Activated naive CD4-positive, alpha-beta T cell (primary cell): ENCODE measurements around the gene CPNE7.

Experiments used
- DNase-seq, 4 experiments: peaks; one replicate each; lab custom pipeline; 2025; lab: John Stamatoyannopoulos, UW

The CPNE7 gene

DNA sequence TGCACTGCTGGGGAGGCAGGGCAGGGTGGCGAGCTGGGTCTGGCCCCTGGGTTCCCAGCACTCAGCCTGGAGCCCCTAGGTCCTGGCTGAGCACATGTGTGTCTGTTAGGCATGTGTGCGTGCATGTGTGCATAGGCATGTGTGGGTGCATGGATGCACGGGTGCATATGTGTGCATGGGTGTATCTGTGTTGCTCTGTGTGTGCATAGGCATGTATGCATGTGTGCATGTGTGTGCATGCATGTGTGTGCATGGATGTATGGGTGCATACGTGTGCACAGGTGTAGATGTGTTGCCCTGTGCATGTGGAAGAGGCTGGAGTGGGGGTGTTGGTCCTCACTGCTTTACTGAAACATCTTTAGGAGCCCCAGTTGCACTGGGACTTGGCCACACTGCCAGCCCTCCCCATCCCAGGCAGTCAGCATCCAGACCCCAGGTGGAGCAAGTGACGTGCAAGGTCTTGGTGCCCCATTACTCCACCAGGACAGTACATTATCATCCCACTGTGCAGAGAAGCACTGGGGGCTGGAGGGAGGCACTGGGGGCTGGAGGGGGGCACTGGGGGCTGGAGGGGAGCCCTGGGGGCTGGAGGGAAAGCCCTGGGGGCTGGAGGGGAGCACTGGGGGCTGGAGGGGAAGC is 27.5 kb downstream of the CPNE7 start:
- DNase-seq, result no peak

DNA sequence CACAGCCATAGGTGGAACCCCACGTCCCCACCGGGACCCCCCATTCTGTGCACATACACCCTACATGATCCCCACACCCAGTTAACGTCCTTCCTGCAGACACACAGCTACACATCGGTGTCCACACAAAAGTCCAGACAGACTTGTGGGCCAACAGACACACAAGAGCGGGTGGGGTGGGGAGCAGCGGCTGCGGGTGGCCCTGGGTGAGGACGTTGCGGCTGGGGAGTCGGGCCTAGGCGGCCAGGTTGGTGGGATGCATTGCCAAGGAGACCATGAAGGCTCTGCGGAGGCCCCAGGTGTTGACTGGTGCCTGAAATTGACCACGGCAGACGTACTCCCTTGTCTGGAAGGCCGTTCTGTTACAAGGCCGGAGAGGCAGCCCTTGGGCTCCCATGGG is 29.2 kb downstream of the CPNE7 start:
- DNase-seq, result no peak

DNA sequence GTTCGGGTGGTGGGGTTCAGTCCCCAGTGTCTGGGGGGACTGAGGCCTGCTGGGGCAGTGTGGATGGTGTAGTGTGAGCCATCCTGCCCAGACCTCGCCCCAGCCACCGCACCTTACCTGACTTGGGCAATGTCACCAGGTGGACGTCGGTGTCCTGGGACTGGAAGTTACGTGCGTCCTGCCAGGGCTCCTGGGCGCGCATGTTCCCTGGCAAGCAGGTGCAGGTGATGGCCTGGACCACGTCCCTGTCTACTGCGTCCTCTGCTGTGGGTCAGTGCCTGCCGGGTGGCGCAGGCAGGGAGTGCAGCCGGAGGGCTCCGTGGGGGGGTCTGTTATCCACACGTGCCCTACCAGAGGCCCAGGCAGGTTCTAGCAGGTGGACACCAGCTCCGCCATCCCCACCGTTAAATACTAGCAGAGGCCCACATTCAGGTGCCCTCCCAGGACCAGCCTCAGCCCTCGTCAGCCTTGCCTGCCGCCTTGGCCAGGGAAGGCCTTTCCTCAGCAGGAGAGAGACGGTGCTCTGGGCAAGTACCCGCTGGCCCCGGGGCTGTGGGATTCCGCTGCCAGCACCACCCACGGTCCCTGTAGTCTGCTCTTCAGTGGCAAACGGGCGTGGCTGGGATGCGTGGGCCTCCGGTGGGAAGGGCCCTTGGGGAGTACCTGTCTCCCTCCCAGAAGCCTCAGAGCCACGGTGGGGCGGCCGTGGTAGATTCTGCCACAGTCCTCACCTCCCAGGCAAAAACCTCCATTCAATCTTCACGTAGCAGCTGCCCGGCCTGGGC is 29.8 kb downstream of the CPNE7 start:
- DNase-seq, result no peak

DNA sequence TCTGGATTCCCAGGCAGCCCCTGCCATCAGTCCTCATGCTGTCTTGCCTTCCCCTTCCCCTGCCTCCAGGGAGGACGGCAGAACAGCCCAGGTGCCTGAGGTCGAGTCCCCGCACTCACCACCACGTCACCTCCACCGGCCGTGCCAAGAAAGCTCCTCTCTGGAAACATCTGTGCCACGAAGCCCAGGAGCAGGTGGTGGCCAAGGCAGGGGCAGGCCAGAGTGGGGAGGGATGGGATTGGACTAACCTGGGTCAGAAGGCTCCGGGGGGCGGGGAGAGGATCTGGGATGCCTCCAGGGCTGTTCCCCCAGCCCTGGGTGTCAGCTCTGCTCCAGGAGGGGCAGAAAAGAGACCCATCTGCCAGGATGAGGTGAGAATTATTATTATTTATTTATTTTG is 30.4 kb downstream of the CPNE7 start:
- DNase-seq, result no peak

DNA sequence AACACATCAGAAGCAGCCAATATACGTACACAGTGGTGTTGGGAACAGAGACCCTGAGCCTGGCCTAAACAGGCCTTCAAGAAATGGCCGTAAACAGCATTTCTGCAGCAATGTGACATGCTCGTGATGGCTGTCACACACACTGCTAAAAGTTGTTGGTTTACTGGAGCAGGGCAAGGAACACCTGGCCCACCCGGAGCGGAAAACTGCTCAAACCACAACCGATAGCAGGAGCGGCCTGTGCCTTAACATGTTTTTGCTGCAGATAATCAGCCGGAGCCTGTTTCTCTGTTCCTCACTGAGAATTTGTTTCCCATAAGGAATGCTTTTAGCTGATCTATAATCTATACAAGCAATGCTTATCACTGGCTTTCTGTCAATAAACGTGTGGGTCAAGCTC is 31.9 kb downstream of the CPNE7 start:
- no peak for DNase-seq

DNA sequence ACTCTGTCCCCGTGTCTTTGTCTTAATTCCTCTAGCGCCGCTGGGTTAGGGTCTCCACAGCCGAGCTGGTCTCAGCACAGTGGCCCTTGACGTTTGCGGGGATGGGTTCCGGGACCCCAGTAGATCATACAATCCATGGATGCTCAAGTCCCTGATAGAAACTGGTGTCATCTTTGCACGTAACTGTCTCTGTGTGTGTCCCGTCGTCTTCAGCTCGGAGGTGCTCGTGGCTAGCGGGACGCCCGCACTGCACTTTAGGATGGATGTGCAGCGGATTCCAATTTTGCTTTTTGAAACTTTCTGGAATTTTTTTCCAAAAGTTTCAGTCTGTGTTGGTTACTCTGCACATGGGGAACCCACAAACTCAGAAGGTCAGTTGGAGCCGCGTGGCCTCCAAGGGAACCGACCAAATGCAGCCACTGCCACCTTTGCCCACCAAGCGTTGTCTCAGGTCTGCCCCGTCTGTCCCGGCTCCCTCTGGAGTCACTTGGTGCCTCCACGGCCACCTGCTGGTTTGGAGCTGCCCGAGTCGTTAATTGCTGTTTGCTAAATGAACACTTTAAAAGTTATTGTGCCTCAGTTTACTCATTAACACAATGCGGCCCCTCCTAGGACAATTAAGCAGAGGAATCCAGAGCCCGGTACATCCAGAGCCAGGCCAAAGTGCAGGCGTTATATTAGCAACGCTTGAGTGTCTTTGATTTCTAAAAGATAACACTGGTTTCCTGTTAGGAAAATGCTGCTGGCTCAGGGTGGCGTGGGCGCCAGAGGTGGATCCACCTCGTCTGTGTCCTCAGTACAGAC is 32.6 kb downstream of the CPNE7 start:
- DNase-seq, result no peak

DNA sequence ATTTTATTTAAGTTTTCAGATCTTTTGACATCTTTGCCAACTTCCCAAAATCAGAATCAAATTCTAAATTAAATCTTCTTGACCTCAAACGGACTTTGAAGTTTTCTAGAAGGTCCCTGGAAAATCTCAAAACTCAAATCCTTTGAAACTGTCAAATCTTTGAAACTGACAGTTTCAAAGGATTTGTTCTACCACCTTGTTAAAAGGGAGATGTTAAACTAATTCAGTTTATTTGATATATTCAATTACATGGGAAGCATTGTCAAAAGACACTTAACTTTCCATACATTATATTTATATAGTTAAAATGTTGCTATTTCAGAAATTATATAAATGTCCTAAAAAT is 34.5 kb downstream of the CPNE7 start:
- no peak for DNase-seq

DNA sequence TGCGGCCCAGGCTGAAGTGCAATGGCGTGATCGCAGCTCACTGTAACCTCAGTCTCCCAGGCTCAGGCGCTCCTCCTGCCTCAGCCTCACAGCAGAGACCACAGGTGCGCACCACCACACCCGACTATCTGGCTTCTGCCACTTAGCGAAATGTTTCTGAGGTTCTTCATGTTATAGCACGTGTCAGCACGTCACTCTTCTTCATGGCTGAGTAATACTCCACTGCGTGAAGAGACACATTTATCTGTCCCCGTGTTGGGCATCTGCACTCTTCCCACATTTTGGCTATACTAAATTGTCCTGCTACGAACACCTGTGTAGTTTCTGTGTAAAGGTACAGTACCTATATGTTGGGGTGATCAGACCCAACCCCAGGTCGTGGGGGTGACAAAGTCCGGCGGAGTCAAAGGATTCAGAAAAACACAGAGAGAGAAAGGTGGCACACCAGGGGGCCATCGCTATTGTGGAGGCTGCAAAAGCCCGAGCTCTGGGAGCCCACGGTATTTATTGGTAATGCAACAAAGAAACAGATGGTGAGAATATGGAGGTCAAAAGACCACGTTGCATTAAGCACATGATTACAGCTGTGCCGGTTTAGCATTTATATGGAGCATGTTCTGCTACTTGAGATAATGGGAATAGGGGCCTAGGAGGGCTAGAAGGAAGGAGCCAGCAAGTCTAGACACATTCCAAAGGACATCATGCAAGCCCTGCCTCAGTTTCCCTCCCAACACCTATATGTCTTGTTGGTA is 37.0 kb downstream of the CPNE7 start:
- DNase-seq, result no peak

DNA sequence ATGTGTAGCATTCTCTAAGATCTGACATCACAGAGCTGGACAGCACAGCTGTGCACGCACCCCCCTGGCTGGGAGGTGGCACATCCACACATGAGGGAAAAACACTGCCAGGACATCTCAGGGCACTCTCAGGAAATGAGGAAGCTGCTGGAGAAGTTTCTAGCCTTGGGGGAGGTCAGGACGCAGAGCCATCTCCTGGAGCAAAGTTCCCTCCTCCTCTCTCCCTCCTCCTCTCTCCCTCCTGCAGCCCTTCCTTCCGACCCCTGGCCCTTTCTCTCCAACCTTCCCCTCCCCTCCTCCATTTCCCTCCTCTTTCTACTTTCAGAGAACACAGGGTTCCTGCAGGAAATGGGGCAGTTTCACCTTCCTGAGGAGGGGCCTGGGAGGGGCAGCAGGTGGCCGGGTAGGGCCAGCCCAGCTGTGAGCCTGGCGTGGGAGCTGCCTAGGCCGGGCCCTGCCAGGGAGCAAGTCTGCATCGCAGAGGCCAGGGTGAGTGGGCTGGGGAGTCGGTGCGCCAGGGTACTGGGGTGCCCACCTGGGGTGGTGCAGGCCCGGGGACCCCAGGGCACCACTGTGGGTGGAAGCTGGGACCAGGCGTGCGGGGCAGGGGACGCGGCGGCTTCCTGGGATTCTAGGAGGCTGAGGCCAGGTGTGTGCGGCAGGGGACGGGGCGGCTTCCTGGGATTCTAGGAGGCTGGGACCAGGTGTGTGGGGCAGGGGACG is 37.8 kb downstream of the CPNE7 start, which contains the start of gene DPEP1:
Gene DPEP1 (plus strand): TSS at position 412 of the 723 bp plus-strand sequence. CDS start 16,769 bp downstream, outside the sequence.
- DNase-seq, result no peak

DNA sequence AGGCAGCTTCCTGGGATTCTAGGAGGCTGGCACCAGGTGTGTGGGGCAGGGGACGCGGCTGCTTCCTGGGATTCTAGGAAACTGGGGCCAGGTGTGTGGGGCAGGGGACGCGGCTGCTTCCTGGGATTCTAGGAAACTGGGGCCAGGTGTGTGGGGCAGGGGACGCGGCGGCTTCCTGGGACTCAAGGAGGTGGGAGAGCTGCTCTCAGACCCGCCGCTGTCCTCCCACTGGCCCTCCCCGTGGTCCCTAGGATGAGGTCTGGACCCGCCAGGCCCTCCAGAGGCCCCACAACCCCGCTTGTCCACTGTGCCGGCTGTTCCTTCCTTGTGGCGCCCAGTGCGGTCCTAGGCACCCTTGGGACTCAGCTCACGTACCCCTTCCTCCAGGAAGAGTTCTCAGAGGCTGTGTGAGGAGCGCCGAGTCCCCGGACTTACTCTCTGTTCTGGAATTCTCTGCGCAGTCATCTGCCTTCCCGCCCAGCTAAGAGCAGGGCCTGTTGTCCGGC is 38.4 kb downstream of the CPNE7 start:
- DNase-seq, result no peak

DNA sequence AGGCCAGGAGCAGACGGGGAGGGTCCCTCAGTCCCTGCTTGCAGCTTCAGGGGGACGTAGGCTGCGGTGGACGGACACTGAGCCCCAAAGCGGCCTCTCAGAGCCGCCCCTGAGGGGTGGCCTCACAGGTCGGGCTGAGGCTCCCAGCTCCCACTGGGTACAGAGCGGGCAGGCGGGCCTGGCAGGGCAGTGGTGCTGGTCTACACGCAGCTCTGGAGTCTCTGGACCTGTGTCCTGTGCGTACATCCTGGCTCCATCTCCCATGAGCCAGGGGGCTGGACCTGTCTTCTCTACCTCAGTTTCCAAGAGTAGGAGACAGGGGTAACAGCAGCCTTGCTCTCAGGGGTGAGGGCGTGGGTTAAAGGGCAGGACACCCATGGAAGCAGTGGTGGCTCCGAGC is 39.6 kb downstream of the CPNE7 start:
- no peak for DNase-seq

DNA sequence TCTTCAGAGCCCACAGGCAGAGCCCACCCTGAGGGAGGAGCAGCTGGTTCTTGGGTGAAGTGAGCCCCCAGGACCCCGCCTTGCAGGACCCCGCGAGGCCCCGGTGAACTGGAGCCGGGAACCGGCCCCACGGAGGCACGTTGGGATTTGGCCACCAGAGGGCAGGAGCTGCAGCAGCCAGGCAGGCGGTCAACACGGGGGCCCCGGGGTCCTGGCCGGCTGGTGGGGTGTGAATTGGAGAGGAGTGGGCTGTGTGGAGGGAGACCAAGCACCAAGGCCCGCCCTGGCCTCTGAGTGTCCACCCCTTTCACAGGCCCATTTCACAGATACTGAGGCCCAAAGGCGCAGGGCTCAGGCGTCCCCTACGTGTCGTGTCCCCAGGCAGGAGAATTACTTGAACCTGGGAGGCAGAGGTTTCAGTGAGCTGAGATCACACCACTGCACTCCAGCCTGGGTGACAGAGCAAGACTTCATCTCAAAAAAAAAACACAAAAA is 40.1 kb downstream of the CPNE7 start:
- peak in 2 of 4 experiments; percentile 18 to 35 for DNase-seq

DNA sequence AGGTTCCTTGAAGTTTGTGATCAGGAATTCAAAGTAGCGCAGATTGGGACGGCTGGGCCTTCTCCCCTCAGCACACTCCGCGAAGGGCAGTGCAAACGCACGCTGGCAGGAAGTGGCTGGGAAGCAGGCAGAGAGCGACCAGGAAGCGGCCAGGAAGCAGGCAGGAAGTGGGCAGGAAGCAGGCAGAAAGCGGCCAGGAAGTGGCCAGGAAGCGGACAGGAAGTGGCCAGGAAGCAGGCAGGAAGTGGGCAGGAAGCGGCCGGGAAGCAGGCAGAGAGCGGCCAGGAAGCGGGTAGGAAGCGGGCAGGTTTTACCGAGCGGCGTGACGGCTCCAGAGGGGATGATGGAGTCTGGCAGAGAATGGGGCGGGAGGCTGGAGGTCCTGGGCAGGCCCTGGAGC is 41.1 kb downstream of the CPNE7 start:
- no peak for DNase-seq

DNA sequence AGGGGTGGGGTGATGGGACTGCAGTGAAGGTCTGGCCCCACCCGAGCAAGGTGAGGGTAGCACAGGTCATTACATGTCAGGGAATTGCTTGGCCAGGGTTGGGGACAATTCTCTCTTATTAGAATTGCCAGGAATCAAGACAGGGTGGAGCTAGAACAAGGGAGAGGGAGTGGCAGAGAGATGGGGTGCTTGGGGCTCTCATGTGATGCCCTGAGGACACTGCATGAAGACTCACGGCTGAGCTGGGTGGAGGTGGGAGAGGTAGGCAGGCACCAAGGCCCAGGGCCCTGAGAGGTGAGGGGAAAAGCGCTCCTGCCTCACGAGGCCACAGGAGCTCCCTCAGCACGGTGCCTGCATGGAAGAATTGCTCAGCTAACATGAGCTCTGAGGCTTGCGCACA is 41.5 kb downstream of the CPNE7 start:
- no peak for DNase-seq

DNA sequence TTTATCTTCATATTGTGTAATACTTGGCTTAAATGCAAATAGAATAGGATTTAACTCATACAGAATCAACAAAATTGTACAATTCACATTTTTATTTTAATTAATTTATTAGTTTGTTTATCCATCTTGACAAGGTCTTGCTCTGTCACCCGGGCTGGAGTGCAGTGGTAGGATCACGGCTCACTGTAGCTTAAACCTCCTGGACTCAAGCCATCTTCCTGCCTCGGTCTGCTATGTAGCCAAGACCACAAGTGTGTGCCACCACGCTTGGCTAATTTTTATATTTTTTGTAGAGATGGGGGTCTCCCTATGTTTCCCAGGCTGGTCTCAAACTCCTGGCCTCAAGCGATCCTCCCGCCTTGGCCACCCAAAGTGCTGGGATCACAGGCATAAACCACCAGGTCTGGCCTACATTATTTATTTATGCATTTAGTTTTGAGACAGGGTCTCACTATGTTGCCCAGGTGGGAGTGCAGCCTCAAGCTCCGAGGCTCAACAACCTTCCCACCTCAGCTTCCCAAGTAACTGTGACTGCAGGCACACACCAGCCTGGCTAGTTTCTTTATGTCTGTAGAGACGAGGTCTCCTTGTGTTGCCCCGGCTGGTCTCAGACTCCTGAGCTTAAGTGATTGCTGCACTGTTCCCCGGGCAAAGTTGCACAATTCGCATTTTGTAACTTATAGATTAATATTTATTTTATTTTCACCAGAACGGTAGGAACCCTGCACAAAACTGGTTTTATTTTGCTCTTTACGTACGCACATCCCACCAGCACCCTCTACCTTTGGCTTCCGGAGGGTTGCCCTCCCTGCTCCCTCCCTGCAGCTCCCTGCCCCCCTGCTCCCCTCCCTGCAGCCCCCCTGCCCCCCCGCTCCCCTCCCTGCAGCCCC is 42.8 kb downstream of the CPNE7 start:
- no peak for DNase-seq

DNA sequence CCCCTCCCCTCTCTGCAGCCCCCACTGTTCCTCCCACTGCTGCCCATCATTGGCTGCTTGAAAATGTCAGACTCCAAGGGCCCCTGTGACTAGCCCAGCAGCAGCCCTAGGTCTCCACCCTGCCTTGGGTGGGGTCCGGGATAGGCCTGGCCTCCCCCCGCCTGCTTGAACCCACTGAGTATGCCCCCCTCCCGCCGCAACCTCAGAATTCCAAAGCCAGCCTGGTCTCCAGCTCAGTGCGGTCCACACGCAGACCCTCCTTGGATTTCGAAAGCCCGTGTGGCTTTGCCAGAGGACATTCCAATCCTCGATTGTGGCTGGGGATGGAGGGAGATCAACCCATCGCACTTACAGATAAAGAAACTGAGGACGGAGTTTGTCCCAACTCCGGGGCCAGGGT is 44.3 kb downstream of the CPNE7 start:
- DNase-seq, result no peak

DNA sequence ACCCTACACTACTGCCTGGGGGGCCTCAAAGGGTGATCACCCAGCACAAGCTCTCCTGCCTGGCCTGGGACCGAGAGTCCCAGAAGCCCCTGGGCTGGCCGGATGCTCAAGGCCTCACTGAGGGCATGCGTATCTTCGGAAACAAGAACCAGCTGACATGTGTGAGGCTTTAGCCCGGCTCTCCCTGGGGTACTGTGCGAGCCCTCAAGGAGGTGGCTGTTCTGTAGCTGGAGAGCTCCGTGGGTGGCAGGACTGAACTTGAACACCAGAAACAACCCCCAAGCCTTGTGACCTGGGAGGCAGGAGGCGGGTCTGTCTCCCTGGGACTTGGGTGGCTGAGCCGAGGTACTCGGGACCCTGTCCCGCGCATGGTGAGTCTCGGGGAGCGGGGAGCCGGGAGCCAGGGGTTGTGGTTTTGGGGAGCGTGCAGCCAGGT is 44.9 kb downstream of the CPNE7 start:
- DNase-seq, result no peak

DNA sequence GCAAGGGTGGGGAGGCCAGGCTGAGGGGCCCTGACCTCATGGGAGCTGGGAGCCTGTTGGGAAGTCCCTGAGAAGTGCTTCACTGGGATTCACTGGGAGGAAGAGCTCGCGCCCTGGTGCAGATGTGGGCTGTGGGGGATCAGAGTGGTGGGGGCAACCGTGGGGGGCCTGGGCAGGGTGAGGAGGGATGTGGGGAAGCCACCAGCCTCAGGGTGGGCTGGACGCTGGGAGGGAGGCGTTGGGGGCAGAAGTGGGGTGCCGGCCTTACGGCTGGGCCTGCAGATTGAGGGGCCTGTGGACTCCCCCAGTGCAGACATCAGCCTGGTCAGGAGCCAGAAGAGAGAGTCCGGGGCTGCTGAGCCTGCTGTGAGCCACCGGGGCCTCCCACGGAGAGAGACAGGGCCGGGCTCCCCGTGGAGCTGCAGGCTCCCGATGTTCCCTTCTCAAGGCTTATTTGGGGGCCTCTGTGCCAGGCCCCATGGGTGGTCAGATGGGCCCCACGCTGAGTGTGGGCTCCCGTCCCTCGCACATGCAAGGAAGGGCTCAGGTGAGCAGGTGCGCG is 45.7 kb downstream of the CPNE7 start:
- DNase-seq, result no peak

DNA sequence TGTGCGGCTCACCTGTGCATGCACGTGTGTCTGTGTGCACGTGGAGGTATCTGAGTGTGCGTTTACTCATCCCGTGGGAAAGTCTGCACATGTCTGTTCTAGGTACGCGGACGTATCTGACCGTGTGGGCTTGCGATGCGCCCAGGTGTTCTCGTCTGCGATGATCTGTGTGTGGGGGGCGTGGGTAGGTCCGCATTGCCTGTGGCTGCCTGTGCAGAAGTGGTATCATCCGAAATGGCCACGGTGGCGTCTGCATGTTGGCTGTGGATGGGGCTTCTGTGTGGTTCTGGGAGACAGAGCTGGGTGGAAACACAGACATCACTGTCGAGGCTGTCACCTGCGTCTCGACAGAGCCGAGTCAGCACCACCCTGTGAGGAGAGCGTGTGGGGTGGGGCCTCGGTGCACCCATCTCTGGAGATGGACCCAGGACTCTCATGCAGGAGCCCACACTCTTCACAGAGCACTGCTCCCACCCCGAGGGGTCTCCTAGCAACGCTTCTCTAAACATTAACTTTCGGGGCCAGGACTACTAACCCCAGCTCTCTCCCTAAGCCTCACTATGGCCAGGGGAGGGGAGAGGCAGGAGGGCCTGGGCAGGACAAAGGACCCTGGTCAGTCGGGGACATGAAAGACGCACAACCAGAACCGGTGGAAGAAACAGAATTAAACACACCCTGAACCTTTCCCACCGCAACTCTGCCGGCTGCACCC is 46.3 kb downstream of the CPNE7 start:
- DNase-seq, result no peak
